Astrocyte of the spinal cord (primary cell): ENCODE data around the gene HIPK2.

Source experiments
- DNase-seq: peaks from one replicate; pipeline ENCODE4 v3.0.0; 2011; ENCODE audit warnings: low read depth, low spot score
- H3K4me3 ChIP-seq: 2 replicates; pipeline ENCODE4 v1.5.1; 2011; ENCODE audit warnings: low read depth, mild to moderate bottlenecking, low read length, moderate library complexity
- in situ Hi-C: cut with HindIII; loops from 2 replicates; pipeline ENCODE4 v1.10.0; 2017; ENCODE audit warnings: low sequenced_read_pairs
- TF ChIP-seq, protein P1 (sequence below): IDR thresholded peaks from 2 replicates; pipeline ENCODE4 v1.5.1; 2012; ENCODE audit warnings: low read depth, mild to moderate bottlenecking, low read length, inconsistent platforms

Gene HIPK2

GRCh38 chr7:139543801-139544603 is 233.8 kb downstream of the HIPK2 start:
- TF ChIP-seq, protein P1, sequence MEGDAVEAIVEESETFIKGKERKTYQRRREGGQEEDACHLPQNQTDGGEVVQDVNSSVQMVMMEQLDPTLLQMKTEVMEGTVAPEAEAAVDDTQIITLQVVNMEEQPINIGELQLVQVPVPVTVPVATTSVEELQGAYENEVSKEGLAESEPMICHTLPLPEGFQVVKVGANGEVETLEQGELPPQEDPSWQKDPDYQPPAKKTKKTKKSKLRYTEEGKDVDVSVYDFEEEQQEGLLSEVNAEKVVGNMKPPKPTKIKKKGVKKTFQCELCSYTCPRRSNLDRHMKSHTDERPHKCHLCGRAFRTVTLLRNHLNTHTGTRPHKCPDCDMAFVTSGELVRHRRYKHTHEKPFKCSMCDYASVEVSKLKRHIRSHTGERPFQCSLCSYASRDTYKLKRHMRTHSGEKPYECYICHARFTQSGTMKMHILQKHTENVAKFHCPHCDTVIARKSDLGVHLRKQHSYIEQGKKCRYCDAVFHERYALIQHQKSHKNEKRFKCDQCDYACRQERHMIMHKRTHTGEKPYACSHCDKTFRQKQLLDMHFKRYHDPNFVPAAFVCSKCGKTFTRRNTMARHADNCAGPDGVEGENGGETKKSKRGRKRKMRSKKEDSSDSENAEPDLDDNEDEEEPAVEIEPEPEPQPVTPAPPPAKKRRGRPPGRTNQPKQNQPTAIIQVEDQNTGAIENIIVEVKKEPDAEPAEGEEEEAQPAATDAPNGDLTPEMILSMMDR: no peak
- in situ Hi-C loops: no loop called here
- DNase-seq: no peak
- H3K4me3 ChIP-seq: no peak overlapping the region

- TF ChIP-seq, protein P1: no peak
- in situ Hi-C loops: no loop called here
- no peak overlapping the region for H3K4me3 ChIP-seq
- no peak for DNase-seq
Measured at GRCh38 chr7:139542308-139543151, 235.3 kb downstream of the HIPK2 start.

DNA sequence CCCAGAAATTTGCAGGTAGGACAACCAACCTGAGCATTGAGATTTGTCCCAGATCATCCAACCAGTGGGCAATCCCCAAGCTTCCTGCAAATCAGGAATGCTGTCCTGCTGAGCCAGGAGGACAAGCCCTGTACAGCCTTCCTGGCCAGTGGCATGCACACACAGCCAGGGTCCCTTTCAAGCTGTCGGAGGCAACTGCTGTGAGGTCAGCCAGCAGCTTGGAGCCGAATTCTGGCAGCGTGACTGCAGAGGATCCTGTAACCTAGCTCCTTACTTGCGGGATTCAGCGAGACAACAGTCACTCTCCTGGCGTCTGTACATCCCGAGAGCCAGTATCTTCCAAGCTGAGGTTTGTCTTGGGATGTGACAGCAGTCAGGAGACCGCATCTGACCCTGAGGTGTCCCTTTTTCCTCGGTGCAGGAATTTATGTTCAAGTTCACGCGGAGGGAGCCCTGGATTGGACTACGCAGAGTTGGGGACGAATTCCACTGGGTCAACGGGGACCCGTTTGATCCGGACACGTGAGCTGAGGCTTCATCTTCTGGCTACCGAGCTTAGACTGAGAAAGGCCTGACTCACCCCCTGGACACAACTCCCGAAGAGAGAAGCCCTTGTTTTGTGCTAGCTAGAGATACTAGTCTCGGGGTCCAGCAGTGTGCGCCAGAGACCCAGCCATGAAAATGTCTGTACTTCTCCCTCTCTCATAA is 236.0 kb downstream of the HIPK2 start:
- in situ Hi-C loops: no loop called here
- TF ChIP-seq, protein P1: no peak

DNA sequence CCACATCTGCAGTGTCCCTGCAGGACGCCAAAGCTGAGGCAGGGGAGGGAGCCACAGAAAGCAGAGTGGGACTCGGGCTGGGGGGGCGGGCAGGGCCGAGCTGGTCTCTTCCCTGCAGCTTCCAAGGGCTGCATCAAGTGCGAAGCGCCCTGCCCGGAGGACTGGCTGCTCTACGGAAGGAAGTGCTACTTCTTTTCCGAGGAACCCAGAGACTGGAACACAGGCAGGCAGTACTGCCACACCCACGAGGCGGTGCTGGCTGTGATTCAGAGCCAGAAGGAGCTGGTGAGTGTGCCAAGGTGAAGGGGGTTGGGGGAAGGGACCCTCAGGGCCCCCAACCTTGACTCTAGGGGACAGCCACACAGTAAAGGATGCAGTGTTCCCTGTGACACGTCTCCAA is 237.6 kb downstream of the HIPK2 start:
- DNase-seq: no peak
- in situ Hi-C loops: no loop called here
- no peak overlapping the region for H3K4me3 ChIP-seq
- TF ChIP-seq, protein P1: no peak

More for the DNA sequence above, 236.0 kb downstream of the HIPK2 start:
- no peak for DNase-seq
- H3K4me3 ChIP-seq: no peak overlapping the region

DNA sequence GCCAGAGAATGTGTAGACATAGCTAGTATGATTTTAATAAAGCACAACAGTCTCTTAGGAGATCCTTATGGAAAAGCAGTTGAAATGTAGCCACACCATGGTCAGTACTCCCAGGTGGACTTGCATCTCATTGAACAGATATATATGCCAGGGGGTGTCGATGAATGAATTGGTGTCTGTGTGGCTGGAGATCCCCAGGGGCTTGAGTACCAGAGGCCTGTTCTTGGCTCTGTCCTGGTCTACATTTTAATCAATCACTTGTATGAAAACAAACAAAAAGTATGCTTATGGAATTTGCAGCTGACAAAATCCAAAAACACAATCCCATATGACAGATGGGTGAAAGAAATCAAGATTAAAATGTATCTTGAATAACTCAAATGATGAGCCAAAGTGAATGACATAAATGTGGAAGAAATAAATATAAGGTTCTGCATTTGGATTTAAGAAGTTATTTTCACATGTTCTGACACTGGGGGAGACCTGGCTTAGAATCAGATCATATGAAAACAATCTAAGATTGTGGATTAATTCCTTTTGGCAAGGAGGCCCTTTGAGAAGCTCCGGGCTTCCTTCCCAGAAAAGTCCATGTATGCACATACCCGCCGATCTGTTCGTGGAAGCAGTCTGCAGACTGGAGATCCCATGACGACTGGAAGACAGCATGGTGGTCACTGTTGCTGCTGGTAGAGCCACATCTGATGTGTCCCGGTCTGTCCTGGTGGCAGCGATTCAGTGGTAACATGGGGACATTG is 238.7 kb downstream of the HIPK2 start:
- TF ChIP-seq, protein P1: no peak
- no peak overlapping the region for H3K4me3 ChIP-seq
- in situ Hi-C loops: no loop called here
- DNase-seq: no peak

GRCh38 chr7:139536152-139536551 is 241.6 kb downstream of the HIPK2 start:
- in situ Hi-C loops: no loop called here
- no peak for DNase-seq
- H3K4me3 ChIP-seq: no peak overlapping the region
- TF ChIP-seq, protein P1: no peak
